Measurements from ENCODE around the gene FAM20B.

FAM20B gene

DNA sequence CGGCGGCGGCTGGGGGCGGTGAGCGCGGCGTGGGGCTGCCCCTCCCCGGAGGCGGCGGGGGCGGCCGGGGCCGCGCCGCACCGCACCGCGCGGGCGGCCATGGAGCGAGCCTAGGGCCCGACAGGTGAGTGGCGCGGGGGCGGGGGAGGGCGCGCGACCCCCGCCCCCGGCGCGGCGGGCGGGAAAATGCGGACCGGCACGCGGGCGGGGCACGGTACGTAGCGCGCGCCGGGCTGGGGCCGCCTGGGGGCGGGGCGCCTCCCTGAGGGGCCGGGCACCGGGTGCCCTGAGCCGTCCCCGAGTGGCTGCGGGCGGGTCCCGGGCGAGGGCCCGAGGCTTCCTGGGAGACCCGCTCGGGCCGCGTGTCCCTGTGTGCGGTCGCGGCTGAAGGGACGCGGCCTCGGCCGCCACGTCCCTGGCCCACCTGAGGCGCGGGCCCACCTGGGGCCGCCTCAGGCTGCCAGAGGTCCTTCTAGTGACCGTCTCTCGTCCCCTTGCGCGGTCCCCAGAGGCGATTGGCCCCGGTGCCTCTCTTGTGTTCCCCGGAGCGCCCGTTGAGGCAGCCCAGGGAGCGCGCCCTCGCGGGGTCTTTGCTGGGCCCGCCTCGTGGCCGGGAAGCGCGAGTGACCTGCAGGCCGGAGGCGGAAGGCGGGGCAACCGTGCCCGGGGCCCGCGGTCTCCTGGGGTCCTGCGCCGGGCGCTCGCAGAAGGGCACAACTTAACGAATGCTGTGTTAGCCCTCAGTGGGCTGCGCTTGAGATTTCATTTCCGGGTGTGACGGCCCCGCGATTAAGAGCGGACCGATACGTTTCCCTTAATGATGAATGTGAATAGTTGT lies 500 bp downstream of the FAM20B start:
- 0 out of 2 replicates have a peak, but pooled peaks have one; percentile 24 for TF ChIP-seq ZFX (IDR thresholded peaks at IDR 0.05; ENCODE audit: borderline replicate concordance)
- TF ChIP-seq, protein P1, sequence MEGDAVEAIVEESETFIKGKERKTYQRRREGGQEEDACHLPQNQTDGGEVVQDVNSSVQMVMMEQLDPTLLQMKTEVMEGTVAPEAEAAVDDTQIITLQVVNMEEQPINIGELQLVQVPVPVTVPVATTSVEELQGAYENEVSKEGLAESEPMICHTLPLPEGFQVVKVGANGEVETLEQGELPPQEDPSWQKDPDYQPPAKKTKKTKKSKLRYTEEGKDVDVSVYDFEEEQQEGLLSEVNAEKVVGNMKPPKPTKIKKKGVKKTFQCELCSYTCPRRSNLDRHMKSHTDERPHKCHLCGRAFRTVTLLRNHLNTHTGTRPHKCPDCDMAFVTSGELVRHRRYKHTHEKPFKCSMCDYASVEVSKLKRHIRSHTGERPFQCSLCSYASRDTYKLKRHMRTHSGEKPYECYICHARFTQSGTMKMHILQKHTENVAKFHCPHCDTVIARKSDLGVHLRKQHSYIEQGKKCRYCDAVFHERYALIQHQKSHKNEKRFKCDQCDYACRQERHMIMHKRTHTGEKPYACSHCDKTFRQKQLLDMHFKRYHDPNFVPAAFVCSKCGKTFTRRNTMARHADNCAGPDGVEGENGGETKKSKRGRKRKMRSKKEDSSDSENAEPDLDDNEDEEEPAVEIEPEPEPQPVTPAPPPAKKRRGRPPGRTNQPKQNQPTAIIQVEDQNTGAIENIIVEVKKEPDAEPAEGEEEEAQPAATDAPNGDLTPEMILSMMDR (IDR thresholded peaks at IDR 0.05): peak; percentile 9; the same call in 1 of the 2 replicates
- peak overlapping the region; percentile 94 for H3K27ac ChIP-seq

DNA sequence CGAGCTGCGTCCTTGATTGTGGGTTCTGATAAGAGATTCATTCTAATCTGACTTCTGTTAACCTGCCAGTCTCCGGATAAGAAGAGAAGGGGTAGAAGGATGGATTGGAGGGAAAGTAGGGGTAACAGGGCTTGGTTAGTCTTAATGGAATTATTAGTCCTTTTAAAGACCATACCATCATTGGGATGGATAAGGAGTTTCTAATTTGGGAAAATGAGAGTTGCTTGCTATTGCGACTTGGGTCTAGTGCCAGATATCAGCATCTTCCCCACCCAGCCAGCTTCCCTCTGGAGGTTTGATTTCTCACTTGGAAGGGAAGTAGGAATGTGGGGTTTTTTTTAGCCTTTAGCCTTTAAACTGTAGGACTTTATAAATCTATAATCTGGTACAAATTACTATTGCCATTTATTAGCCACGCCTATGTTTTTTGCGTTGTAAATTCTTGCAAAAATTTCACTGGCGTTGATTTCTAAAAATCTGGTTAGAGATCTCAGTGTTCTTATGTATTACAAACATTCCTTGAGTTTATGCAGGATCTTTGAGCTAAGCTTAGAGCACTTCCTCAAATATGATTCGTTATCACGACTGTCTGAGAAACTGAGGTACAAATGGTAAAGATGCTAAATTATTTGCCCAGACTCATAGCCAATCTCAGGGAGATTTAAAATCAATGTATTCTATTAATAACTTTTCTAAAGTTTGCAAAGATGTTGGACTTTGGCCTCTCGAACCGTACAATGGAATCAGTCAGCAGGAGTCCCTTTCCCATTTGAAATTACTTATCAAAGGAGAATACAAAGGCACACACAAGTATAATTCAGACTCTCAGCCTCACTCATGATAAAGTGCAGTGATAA lies 1.3 kb downstream of the FAM20B start:
- TF ChIP-seq, protein P1 (IDR thresholded peaks at IDR 0.05): no peak
- no peak for TF ChIP-seq ZFX (IDR thresholded peaks at IDR 0.05; ENCODE audit: borderline replicate concordance)
- peak overlapping the region; percentile 94 for H3K27ac ChIP-seq

DNA sequence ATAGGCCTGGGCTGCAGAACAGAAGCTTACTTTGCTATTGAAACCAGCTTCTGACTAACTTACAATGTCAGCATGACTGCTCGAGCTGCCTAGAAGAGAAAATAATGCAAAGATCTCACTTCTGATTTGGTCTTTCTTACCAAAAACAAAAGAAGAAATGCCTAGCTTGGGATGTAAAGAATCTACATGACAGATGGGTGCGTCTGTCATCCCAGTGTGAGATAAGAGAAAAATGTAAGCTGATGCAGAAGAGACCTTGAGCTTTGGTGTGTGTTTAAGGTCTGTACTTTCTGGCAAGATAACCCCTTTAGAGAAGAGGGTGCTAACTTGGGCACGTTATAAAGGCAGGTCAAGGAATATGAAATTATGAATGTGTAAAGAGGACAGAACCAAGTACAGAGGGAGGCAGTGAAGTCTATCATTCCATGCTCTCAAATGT lies 3.6 kb downstream of the FAM20B start:
- no peak overlapping the region for H3K27ac ChIP-seq
- TF ChIP-seq ZFX (IDR thresholded peaks at IDR 0.05; ENCODE audit: borderline replicate concordance): no peak
- TF ChIP-seq, protein P1 (IDR thresholded peaks at IDR 0.05): no peak

DNA sequence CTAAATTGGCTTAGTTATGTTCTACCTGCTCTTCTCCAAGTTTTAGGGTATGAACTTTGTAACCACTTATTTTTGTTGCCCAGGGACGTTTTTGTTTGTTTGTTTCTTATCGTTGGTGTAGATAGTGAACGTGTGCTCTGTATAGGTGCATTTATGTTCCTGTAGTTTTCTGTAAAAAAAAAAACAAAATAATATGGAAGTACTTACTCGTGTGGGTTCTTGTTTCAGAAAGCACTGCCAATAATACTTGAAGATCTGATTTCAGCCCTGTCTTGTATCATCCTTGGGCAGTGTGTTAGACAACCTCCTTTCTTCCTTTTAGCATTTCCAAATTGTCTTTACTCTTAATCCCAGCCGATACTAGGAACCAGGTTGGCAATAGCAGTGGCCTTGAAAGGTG lies 4.4 kb downstream of the FAM20B start:
- TF ChIP-seq, protein P1 (IDR thresholded peaks at IDR 0.05): no peak
- no peak for TF ChIP-seq ZFX (IDR thresholded peaks at IDR 0.05; ENCODE audit: borderline replicate concordance)
- H3K27ac ChIP-seq: no peak overlapping the region

DNA sequence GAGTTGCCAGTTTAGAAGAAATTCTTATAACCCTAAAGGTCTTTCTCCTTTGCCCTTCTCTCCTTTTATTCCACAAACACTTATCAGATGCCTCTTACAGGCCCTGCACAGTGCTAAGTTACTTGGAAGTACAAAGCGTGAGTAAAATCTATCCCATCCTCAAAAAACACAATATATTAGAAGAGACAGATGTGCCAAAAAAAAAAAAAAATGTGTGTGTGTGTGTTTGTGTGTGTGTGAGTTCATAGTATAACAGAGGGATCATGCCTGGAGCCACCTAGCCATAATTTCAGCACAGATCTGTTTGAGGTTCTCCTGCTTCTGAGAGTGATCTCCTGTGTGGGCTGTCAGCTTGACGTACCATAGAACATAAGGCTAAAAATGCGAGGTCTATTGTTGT lies 5.0 kb downstream of the FAM20B start:
- H3K27ac ChIP-seq: no peak overlapping the region
- TF ChIP-seq ZFX (IDR thresholded peaks at IDR 0.05; ENCODE audit: borderline replicate concordance): no peak
- TF ChIP-seq, protein P1 (IDR thresholded peaks at IDR 0.05): no peak

DNA sequence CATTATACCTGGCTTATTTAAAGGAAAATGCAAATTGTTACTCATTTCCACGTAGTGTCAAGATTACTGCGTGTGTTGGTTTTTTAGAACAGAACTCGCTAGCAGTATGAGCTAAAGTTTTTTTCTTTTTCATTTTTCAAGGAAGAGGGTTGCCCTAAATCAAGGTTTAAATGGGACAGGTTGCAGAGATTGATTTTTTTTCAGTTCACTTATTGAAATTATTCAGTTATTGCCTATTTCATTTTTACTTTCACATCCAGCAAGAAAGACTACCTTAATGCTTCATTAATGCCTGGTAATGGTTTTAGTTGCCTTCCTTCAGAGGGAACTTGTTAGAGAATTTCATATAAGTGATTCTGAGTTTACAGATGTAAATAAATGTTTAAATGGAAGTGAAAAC lies 5.6 kb downstream of the FAM20B start:
- no peak overlapping the region for H3K27ac ChIP-seq
- TF ChIP-seq, protein P1 (IDR thresholded peaks at IDR 0.05): no peak
- TF ChIP-seq ZFX (IDR thresholded peaks at IDR 0.05; ENCODE audit: borderline replicate concordance): no peak
